ENCODE results near the gene PCDH7.

The PCDH7 gene

GRCh38 chr4:30727409-30727808, 7.2 kb downstream of the PCDH7 start:
- DNase-seq (ENCODE audit: low spot score) = no peak
- Histone ChIP-seq H3K4me3 (peak overlapping the region; percentile 91), H3K27ac (no peak overlapping the region)
- TF ChIP-seq CTCF (IDR thresholded peaks at IDR 0.05) = no peak

- no peak for TF ChIP-seq CTCF (IDR thresholded peaks at IDR 0.05)
- DNase-seq (ENCODE audit: low spot score) = no peak
- no peak overlapping the region for H3K4me3 ChIP-seq
- H3K27ac ChIP-seq = no peak overlapping the region
Observed at GRCh38 chr4:30728311-30728710, 8.1 kb downstream of the PCDH7 start.

GRCh38 chr4:30743897-30744296, 23.7 kb downstream of the PCDH7 start:
- Histone ChIP-seq H3K27ac (peak overlapping the region in 1 of 2 donors; percentile 22), H3K4me3 (no peak overlapping the region)
- DNase-seq (ENCODE audit: low spot score) = no peak
- no peak for TF ChIP-seq CTCF (IDR thresholded peaks at IDR 0.05)

- DNase-seq (ENCODE audit: low spot score) = no peak
- TF ChIP-seq CTCF (IDR thresholded peaks at IDR 0.05) = no peak
- Histone ChIP-seq H3K27ac (peak overlapping the region in 1 of 2 donors; percentile 38), H3K4me3 (no peak overlapping the region)
Observed at GRCh38 chr4:30744386-30744785, 24.2 kb downstream of the PCDH7 start.

- no peak for TF ChIP-seq CTCF (IDR thresholded peaks at IDR 0.05)
- Histone ChIP-seq H3K27ac (peak overlapping the region in 1 of 2 donors; percentile 38), H3K4me3 (no peak overlapping the region)
- no peak for DNase-seq (ENCODE audit: low spot score)
Observed at GRCh38 chr4:30744957-30745640, 24.9 kb downstream of the PCDH7 start.

- no peak overlapping the region for H3K4me3 ChIP-seq
- TF ChIP-seq CTCF (IDR thresholded peaks at IDR 0.05) = no peak
- no peak overlapping the region for H3K27ac ChIP-seq
- no peak for DNase-seq (ENCODE audit: low spot score)
Observed at GRCh38 chr4:30746735-30747134, 26.6 kb downstream of the PCDH7 start.

GRCh38 chr4:30753316-30753715, 33.1 kb downstream of the PCDH7 start:
- H3K27ac ChIP-seq = no peak overlapping the region
- TF ChIP-seq CTCF (IDR thresholded peaks at IDR 0.05) = no peak
- no peak overlapping the region for H3K4me3 ChIP-seq
- DNase-seq (ENCODE audit: low spot score) = no peak
